Left colon (tissue), 2 donors: Measurements from ENCODE around the gene TDRD7. TPM values are rescaled to one million over a fixed set of nuclear protein-coding genes. Genes with fewer than 3 reads are reported as not detected.
A peak's percentile ranks its signal among the peaks of the same experiment; 100 is the strongest.

Experiments
- ATAC-seq: fragments of 200-7000 bp; cut with Tn5 transposase; one replicate; pipeline ENCODE4 v1.9.1; 2020; ENCODE audit warnings: mild to moderate bottlenecking, moderate library complexity
- DNase-seq, 2 donors: peaks; one replicate each; pipeline ENCODE4 v3.0.0-alpha.2; 2020
- intact Hi-C, 2 donors: fragments of 100-400 bp; cut with DNase I in 1 of 2; cut with micrococcal nuclease in 1 of 2; formaldehyde crosslinking; loops; one replicate each; pipeline versions ENCODE4 v1.11.2 to v1.14.0; 2022; cut with DNase I, micrococcal nuclease
- total RNA-seq, 2 donors: library from RNA; stranded (reverse); fragmentation: NEBNext Ultra II Directional; extraction: Animal tissue kit (Norgen Biotek cat#: 25700); gene quantifications; one replicate each; pipeline ENCODE4 v1.2.1, GENCODE V29; 2021
- donor health status: DM: no; HTN: no; CAD: no.
- donor health status: DM: yes; HTN: yes; CAD: no.

TDRD7 gene
- total RNA-seq, 2 donors from 2014 or later = 30.7 to 37.7 TPM

DNA sequence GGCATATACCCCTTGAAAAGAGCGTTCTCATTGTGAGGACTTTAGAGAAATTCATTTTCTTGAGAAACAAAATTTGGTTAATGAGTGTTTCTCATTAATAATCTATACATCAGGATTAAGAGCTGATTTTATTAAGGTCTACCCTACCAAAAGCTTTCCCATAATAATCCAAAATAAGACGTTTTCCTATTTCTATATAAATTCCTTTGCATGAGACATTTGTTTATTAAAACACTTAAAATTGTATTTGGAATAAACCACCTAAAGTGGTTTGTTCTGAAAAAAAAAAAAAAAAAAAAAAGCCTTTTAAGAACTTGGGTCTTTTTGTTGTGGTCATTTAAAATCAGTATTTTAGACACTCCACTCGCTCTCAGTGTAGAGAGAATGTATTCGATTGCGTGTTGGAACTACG, 88.9 kb downstream of the TDRD7 start:
- intact Hi-C loops = loop anchor here in 1 of 2 donors (10.0 kb wide), 1 partner anchor 94 kb away; no protein-coding TSS in a partner anchor
- no peak for ATAC-seq
- no peak for DNase-seq

DNA sequence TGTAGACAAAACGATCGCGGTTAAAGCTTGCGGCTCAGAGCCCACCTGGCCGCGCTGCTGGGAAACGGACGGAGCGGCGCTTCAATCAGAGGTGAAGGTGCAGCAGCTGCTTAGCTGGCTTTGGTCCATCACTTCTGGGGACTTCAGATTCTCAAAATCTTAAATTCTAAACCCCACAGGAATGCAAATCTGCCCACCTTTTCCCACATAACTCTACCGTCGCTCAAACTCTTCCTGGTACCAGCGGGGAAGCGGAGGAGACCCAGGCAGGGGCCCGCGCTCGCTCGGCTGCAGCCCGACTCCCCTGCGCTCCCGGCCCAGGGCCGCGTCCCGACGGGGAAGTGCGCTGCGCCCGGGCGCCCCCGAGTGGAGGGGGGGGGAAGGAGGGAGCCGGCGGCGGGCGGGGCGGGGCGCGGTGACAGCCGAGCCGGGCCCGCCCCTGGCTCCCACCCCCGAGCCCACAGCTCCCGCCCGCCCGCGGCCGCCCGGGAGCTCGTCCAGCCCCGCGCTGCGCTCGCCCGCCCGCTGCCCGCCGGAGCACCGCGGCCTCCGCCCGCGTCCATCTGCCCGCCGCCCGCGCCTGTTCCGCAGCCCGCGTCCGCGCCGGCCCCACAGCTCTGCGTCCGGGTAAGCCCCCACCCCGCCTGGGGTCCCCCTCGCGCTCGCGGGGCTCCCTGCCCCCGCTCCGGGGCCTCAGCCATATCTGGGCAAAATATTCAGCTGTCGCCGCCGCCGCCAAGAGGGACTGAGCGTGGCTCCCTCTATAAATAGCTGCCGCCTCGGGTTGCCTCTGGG, 89.5 kb downstream of the TDRD7 start, which contains the start of gene TMOD1:
Gene TMOD1, plus strand, starts transcription at position 490 of the 795 bp plus-strand sequence. CDS start 22,523 bp downstream, outside the sequence.
- intact Hi-C loops = loop anchor here in 1 of 2 donors (10.0 kb wide), 1 partner anchor 93 kb away; no protein-coding TSS in a partner anchor
- DNase-seq (peak; percentile 58 to 79), ATAC-seq (peak; percentile 92)

GRCh38 chr9:97501972-97502221, 90.0 kb downstream of the TDRD7 start:
- intact Hi-C loops = loop anchor here in 1 of 2 donors (10.0 kb wide), 1 partner anchor 93 kb away; no protein-coding TSS in a partner anchor
- ATAC-seq (peak; percentile 30), DNase-seq (no peak)

- intact Hi-C loops = loop anchor here in 1 of 2 donors (10.0 kb wide), 1 partner anchor 92 kb away; no protein-coding TSS in a partner anchor
- ATAC-seq (peak; percentile 29), DNase-seq (peak in 1 of 2 donors; percentile 31)
Observed at GRCh38 chr9:97502222-97502983, 90.5 kb downstream of the TDRD7 start.

- ATAC-seq (no peak), DNase-seq (no peak)
- intact Hi-C loops = loop anchor here in 1 of 2 donors (10.0 kb wide), 1 partner anchor 92 kb away; no protein-coding TSS in a partner anchor
Observed at GRCh38 chr9:97502984-97503861, 91.3 kb downstream of the TDRD7 start.

- ATAC-seq (no peak), DNase-seq (no peak)
- intact Hi-C loops = loop anchor here in 1 of 2 donors (10.0 kb wide), 1 partner anchor 91 kb away; no protein-coding TSS in a partner anchor
Observed at GRCh38 chr9:97503862-97504210, 91.9 kb downstream of the TDRD7 start.

DNA sequence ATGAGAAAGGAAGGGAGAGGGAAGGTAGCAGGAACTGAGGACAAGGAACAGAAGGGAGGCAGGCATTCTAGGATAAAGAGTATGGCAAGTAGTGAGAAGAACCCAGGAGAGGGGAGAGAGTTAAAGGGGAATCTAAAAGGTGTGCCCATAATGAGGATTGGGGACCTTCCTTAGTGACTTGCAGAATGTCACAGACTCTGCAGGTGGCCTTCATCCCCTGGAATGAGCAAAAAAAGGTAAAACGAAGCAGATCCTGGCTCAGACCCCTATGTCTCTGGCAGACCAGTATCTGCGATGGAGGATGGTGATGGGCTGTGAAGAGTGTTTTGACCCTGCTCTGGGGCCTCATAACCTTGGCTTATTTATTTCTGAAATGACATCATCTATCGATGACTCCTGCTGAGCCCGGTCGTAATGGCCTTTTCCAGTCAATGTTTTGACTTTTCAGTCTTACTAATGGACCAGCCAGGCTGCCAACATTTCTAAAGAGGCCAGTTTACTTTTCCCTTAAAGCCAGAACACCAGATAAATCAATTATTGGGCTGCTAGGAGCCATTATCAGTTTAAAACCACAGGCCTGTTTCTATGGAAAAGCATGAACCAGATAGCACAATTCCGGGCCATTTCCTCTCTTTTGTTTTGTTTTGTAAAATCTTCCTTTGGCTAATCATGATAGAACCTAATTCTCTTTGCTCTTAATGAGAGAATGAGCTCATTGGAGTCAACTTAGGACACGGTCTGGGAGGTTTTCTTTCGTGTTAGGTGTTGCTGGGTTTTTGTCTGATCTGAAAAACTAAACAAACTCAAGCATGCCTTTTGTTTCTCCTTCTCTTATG, 92.7 kb downstream of the TDRD7 start:
- ATAC-seq (no peak), DNase-seq (no peak)
- intact Hi-C loops = loop anchor here in 1 of 2 donors (10.0 kb wide), 1 partner anchor 90 kb away; no protein-coding TSS in a partner anchor

DNA sequence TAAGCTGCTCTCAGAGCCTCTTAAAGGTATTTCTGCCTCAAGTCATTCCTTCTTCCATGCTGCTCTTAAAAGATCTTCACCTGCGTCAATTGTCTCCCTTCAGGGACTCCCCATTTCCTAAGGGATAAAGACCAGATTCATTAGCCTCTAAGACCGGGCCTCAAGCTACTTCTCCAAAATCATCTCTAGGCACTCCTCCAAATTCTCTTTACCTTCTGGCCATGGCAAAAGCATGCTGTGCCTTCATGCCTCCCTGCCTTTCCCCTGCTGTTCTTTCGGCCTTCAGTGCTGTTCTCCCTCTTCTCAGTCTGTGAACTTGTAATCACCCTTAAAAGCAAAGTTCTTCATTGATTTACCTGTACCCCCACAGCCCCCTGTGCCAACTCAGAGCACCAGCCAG, 93.9 kb downstream of the TDRD7 start:
- DNase-seq (no peak), ATAC-seq (no peak)
- intact Hi-C loops = loop anchor here in 1 of 2 donors (10.0 kb wide), 1 partner anchor 89 kb away; no protein-coding TSS in a partner anchor

DNA sequence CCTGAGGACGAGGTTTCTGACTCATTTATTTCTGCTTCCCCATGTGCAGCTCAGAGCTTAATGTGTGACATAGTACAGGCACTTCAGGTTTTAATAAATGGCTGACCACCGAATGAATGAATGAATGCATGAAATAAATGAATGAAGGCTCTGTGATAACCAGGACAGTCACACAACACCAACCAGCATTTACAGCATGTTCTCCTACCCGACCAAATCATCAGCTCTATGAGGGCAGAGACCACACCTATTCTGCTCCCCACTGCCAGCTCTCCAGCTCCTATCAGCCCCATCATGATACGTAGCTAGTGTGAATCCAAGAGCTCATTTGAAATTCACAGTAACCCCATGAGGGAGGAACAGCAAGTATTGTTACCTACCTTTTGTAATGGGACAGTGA, 94.4 kb downstream of the TDRD7 start:
- no peak for ATAC-seq
- DNase-seq = no peak
- intact Hi-C loops = loop anchor here in 1 of 2 donors (10.0 kb wide), 1 partner anchor 88 kb away; no protein-coding TSS in a partner anchor

- ATAC-seq = no peak
Observed at GRCh38 chr9:97506787-97507186, 94.9 kb downstream of the TDRD7 start.

DNA sequence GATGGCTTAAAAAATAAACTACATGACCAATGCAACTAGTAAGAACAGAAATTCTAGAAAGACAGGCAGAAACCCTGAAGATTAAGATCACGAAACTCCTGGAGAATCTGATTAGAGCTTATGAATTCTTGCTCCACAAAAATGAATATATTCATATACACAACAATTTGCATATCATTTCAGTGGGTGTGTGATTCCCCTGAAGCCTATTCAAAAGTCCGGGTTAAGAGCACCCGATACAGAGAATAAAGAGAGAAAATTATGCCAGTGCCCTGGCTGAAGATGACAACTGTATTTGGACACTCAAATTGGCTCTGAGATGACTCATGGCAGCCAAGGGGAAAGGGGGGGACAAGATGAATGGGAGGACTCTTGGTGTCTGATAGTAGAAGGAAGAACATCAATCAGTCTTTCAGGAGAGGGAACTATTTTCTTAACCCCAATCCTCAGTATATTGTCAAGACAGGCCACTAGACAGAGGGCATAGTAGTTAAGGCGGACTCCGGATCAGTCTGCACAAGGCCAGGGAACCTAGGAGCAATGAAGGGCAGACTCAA, 95.6 kb downstream of the TDRD7 start:
- intact Hi-C loops = loop anchor here in 1 of 2 donors (10.0 kb wide), 1 partner anchor 87 kb away; no protein-coding TSS in a partner anchor
- no peak for ATAC-seq

More at GRCh38 chr9:97506787-97507186, 94.9 kb downstream of the TDRD7 start:
- intact Hi-C loops = loop anchor here in 1 of 2 donors (10.0 kb wide), 1 partner anchor 88 kb away; no protein-coding TSS in a partner anchor
- no peak for DNase-seq

GRCh38 chr9:97508852-97509251, 97.0 kb downstream of the TDRD7 start:
- ATAC-seq (no peak), DNase-seq (no peak)
- intact Hi-C loops = loop anchor here in 1 of 2 donors (10.0 kb wide), 1 partner anchor 86 kb away; no protein-coding TSS in a partner anchor

More for the DNA sequence above, 95.6 kb downstream of the TDRD7 start:
- DNase-seq = no peak

DNA sequence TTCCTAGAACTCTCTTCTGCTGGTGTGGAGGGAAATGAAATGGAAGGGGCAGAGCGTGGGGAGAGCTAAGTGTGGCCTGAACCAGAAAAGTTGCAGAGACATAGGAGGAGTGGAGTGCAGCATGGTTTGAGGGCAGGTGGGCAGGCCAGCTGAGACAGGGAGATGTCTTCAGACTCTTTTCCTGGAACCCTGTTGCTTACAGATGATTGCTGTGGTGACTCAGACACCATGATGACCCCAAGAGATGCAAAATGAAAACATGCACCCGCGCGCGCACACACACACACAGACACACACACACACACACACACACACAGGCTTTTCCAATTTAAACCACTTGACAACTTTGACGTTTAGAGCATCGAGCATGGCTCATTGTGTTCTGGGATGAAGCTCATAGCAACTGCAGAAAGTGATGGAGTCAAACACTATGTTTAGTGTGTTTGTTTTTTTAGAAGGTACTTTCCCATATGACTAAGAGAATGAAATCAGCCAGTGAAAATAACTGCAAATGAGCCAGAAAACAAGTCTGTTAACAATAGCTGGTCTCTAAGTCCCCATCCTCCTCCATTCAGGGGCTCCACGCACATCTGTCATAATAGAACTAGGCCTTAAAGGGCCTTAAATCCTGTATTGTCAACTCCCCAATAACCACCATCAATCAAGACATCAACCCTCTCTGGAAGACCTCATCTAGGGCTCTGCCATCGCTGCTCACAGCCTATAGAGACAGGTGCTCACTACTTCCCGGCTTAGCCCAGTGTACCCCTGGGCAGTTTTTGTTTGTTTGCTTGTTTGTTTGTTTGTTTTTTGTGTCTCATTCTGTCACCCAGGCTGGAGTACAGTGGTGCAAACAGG, 99.1 kb downstream of the TDRD7 start:
- no peak for ATAC-seq
- no peak for DNase-seq
- intact Hi-C loops = no loop called here

- DNase-seq = no peak
- intact Hi-C loops = no loop called here
- peak; percentile 68 for ATAC-seq
Observed at GRCh38 chr9:97511655-97512427, 99.9 kb downstream of the TDRD7 start.

GRCh38 chr9:97512966-97513560, 101.2 kb downstream of the TDRD7 start:
- no peak for DNase-seq
- ATAC-seq = no peak
- intact Hi-C loops = no loop called here
